ENCODE measurements around the gene HEATR3. TPM values are rescaled to one million over a fixed set of nuclear protein-coding genes. Genes with fewer than 3 reads are reported as not detected.
A peak's percentile ranks its signal among the peaks of the same experiment; 100 is the strongest.

The HEATR3 gene
- total and polyA plus RNA-seq, 2 of the 13 experiments (the other 11 are each of a cell fraction or from before 2014, with no cell fraction given) = 22.4 to 52.4 TPM

DNA sequence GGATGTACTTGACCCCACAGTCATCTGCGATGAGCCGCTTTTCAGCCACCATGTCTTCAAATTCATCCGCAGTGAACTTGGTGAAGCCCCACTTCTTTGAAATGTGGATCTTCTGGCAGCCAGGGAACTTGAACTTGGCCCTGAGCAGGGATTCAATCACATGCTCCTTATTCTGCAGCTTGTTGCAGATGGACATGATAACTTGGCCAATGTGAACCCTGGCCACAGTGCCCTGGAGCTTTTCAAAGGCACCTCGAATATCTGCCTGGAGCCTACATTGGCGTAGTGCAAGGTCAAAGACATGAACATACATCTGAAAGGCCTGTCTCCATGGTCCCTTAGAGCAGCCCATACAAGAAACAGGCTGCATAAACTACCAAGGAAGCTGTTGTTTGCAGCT is 85.6 kb downstream of the HEATR3 start (continued):
- TF ChIP-seq, protein P1, sequence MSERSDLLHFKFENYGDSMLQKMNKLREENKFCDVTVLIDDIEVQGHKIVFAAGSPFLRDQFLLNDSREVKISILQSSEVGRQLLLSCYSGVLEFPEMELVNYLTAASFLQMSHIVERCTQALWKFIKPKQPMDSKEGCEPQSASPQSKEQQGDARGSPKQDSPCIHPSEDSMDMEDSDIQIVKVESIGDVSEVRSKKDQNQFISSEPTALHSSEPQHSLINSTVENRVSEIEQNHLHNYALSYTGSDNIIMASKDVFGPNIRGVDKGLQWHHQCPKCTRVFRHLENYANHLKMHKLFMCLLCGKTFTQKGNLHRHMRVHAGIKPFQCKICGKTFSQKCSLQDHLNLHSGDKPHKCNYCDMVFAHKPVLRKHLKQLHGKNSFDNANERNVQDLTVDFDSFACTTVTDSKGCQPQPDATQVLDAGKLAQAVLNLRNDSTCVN (CRISPR knock-in tag; IDR thresholded peaks at IDR 0.05; ENCODE audit: borderline replicate concordance) = no peak
- TF ChIP-seq, protein P2, sequence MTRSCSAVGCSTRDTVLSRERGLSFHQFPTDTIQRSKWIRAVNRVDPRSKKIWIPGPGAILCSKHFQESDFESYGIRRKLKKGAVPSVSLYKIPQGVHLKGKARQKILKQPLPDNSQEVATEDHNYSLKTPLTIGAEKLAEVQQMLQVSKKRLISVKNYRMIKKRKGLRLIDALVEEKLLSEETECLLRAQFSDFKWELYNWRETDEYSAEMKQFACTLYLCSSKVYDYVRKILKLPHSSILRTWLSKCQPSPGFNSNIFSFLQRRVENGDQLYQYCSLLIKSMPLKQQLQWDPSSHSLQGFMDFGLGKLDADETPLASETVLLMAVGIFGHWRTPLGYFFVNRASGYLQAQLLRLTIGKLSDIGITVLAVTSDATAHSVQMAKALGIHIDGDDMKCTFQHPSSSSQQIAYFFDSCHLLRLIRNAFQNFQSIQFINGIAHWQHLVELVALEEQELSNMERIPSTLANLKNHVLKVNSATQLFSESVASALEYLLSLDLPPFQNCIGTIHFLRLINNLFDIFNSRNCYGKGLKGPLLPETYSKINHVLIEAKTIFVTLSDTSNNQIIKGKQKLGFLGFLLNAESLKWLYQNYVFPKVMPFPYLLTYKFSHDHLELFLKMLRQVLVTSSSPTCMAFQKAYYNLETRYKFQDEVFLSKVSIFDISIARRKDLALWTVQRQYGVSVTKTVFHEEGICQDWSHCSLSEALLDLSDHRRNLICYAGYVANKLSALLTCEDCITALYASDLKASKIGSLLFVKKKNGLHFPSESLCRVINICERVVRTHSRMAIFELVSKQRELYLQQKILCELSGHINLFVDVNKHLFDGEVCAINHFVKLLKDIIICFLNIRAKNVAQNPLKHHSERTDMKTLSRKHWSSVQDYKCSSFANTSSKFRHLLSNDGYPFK (CRISPR knock-in tag; IDR thresholded peaks at IDR 0.05; ENCODE audit: borderline replicate concordance) = no peak
- TF ChIP-seq ZNF136 (CRISPR knock-in tag; IDR thresholded peaks at IDR 0.05; ENCODE audit: low read depth) = peak; percentile 40; the same call in 1 of the 2 replicates
- TF ChIP-seq, protein P3, sequence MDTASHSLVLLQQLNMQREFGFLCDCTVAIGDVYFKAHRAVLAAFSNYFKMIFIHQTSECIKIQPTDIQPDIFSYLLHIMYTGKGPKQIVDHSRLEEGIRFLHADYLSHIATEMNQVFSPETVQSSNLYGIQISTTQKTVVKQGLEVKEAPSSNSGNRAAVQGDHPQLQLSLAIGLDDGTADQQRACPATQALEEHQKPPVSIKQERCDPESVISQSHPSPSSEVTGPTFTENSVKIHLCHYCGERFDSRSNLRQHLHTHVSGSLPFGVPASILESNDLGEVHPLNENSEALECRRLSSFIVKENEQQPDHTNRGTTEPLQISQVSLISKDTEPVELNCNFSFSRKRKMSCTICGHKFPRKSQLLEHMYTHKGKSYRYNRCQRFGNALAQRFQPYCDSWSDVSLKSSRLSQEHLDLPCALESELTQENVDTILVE (CRISPR knock-in tag; IDR thresholded peaks at IDR 0.05) = no peak
- TF ChIP-seq NCOR1 (IDR thresholded peaks at IDR 0.05; ENCODE audit: borderline replicate concordance, low read length) = peak; percentile 65; the same call in 1 of the 2 replicates
- no peak for TF ChIP-seq ZNF263 (CRISPR knock-in tag; IDR thresholded peaks at IDR 0.05)
- no peak for TF ChIP-seq ZNF317 (CRISPR knock-in tag; IDR thresholded peaks at IDR 0.05)
- TF ChIP-seq, protein P4, sequence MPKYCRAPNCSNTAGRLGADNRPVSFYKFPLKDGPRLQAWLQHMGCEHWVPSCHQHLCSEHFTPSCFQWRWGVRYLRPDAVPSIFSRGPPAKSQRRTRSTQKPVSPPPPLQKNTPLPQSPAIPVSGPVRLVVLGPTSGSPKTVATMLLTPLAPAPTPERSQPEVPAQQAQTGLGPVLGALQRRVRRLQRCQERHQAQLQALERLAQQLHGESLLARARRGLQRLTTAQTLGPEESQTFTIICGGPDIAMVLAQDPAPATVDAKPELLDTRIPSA (CRISPR knock-in tag; IDR thresholded peaks at IDR 0.05; ENCODE audit: borderline replicate concordance) = no peak
- TF ChIP-seq ATAD3A (CRISPR knock-in tag; IDR thresholded peaks at IDR 0.05) = no peak
- TF ChIP-seq ZNF556 (CRISPR knock-in tag; IDR thresholded peaks at IDR 0.05; ENCODE audit: borderline replicate concordance) = no peak
- no peak for TF ChIP-seq ZNF160 (CRISPR knock-in tag; IDR thresholded peaks at IDR 0.05)
- peak; percentile 61; the same call in 1 of the 2 replicates for TF ChIP-seq RARA (CRISPR knock-in tag; IDR thresholded peaks at IDR 0.05)
- no peak for TF ChIP-seq ZSCAN12 (CRISPR knock-in tag; IDR thresholded peaks at IDR 0.05)
- TF ChIP-seq FOXO1 (CRISPR knock-in tag; IDR thresholded peaks at IDR 0.05) = no peak
- no peak for TF ChIP-seq ARHGAP35 (CRISPR knock-in tag; IDR thresholded peaks at IDR 0.05; ENCODE audit: borderline replicate concordance)
- peak; percentile 31; the same call in 1 of the 2 replicates for TF ChIP-seq RXRA (CRISPR knock-in tag; IDR thresholded peaks at IDR 0.05)
- no peak for TF ChIP-seq REL (CRISPR knock-in tag; conservative IDR thresholded peaks at IDR 0.05)
- TF ChIP-seq, protein P5, sequence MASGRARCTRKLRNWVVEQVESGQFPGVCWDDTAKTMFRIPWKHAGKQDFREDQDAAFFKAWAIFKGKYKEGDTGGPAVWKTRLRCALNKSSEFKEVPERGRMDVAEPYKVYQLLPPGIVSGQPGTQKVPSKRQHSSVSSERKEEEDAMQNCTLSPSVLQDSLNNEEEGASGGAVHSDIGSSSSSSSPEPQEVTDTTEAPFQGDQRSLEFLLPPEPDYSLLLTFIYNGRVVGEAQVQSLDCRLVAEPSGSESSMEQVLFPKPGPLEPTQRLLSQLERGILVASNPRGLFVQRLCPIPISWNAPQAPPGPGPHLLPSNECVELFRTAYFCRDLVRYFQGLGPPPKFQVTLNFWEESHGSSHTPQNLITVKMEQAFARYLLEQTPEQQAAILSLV (CRISPR knock-in tag; IDR thresholded peaks at IDR 0.05; ENCODE audit: borderline replicate concordance) = 0 out of 2 replicates have a peak, but pooled peaks have one; percentile 43
- no peak for TF ChIP-seq RBFOX2 (IDR thresholded peaks at IDR 0.05; ENCODE audit: low read depth, low read length)
- no peak for TF ChIP-seq NFYC (CRISPR knock-in tag; IDR thresholded peaks at IDR 0.05)
- TF ChIP-seq SRY (CRISPR knock-in tag; IDR thresholded peaks at IDR 0.05) = no peak
- no peak for TF ChIP-seq ZNF570 (CRISPR knock-in tag; IDR thresholded peaks at IDR 0.05; ENCODE audit: borderline replicate concordance)
- TF ChIP-seq ZNF883 (CRISPR knock-in tag; IDR thresholded peaks at IDR 0.05; ENCODE audit: not compliant biosample characterization) = peak; percentile 21
- peak; percentile 66 for TF ChIP-seq TBL1XR1 (IDR thresholded peaks at IDR 0.05; ENCODE audit: borderline replicate concordance, low read length, partially characterized antibody)

All from HepG2 (cell line).